ENCODE measurements around the gene IL3. TPM values are rescaled to one million over a fixed set of nuclear protein-coding genes. Genes with fewer than 3 reads are reported as not detected.

Gene IL3
- total and polyA plus RNA-seq, 2 experiments from 2014 or later: not detected

GRCh38 chr5:132095424-132095972 is 35.0 kb downstream of the IL3 start (continued):
- TF ChIP-seq, protein P1, sequence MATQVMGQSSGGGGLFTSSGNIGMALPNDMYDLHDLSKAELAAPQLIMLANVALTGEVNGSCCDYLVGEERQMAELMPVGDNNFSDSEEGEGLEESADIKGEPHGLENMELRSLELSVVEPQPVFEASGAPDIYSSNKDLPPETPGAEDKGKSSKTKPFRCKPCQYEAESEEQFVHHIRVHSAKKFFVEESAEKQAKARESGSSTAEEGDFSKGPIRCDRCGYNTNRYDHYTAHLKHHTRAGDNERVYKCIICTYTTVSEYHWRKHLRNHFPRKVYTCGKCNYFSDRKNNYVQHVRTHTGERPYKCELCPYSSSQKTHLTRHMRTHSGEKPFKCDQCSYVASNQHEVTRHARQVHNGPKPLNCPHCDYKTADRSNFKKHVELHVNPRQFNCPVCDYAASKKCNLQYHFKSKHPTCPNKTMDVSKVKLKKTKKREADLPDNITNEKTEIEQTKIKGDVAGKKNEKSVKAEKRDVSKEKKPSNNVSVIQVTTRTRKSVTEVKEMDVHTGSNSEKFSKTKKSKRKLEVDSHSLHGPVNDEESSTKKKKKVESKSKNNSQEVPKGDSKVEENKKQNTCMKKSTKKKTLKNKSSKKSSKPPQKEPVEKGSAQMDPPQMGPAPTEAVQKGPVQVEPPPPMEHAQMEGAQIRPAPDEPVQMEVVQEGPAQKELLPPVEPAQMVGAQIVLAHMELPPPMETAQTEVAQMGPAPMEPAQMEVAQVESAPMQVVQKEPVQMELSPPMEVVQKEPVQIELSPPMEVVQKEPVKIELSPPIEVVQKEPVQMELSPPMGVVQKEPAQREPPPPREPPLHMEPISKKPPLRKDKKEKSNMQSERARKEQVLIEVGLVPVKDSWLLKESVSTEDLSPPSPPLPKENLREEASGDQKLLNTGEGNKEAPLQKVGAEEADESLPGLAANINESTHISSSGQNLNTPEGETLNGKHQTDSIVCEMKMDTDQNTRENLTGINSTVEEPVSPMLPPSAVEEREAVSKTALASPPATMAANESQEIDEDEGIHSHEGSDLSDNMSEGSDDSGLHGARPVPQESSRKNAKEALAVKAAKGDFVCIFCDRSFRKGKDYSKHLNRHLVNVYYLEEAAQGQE (IDR thresholded peaks at IDR 0.05; ENCODE audit: unreplicated experiment): no peak
- TF ChIP-seq ZNF114 (CRISPR knock-in tag; IDR thresholded peaks at IDR 0.05): no peak

DNA sequence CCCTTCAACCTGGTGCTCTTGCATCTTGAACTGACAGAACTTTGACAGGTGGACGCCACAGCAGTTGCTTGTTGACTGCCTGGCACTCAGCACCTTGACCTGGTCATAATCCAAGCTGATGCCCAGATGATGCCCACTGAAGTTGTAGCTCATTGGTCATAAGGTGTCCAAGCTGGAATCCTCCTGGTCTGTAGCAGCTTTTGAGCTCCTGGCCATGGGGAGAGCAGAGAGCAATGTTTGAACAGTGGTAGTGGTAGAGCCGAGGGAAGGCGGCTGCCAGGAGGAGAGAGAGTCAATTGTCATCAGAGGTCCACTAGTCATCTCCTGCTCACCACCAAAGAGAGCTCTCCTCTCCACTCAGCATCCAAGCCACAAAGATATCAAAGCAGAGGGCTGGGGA is 36.4 kb downstream of the IL3 start:
- Mint-ChIP-seq H3K4me1 (no peaks in the 10 kb centered on the region; the same call in 2 of the 3 replicates), H3K27me3 (ENCODE audit: insufficient read depth, low read depth, poor library complexity) (peaks cover 1% of the 10 kb centered on the region), H3K36me3 (ENCODE audit: low read depth) (no peaks in the 10 kb centered on the region), H3K4me3 (no peak overlapping the region), H3K27ac (no peak overlapping the region), H3K9me3 (no peaks in the 10 kb centered on the region)
- H2AFZ ChIP-seq: no peak overlapping the region
- H3K79me2 ChIP-seq (replicated peaks; ENCODE audit: insufficient read depth): no peaks in the 10 kb centered on the region
- ATAC-seq (no peak), DNase-seq (ENCODE audit: low spot score) (no peak)
- H3K27me3 ChIP-seq (ENCODE audit: insufficient read depth): no peaks in the 10 kb centered on the region
- H3K4me1 ChIP-seq (ENCODE audit: insufficient read depth): no peaks in the 10 kb centered on the region
- TF ChIP-seq STAT1 (IDR thresholded peaks at IDR 0.05; ENCODE audit: unreplicated experiment) (no peak), CTCF (conservative IDR thresholded peaks at IDR 0.05; ENCODE audit: low read depth in 2 of 2) (no peak)
- H3K36me3 ChIP-seq (ENCODE audit: insufficient read depth): no peaks in the 10 kb centered on the region
- no peaks in the 10 kb centered on the region for H3F3A ChIP-seq (replicated peaks; ENCODE audit: low read depth)
- H3K4me2 ChIP-seq: no peak overlapping the region
- H4K20me1 ChIP-seq (replicated peaks; ENCODE audit: insufficient read depth): no peaks in the 10 kb centered on the region
- no peak overlapping the region for H3K4me3 ChIP-seq
- H3K27ac ChIP-seq (ENCODE audit: low read depth): no peak overlapping the region
- no peaks in the 10 kb centered on the region; the same call in 1 of the 2 replicates for H3K9me2 ChIP-seq (ENCODE audit: insufficient read depth)

DNA sequence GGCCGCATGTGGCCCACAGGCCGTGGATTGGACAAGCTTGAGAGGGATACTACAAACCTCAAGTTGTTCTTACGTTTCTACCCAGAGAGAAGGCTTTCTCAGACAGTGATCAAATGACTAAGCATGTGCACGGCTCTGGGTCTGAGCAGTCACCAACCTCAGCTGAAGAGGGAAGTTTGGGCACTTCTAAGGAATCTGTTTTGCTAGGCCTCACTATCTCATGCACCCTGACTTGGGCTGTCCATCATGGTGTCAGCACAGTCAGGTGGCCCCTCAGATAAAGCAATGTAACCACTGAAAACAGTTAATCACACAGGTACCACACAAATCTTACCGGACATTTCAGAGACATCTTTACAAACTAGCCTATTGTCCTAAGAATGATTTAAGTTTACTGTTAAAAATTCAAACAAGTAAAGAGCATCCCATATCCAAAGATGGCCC is 37.7 kb downstream of the IL3 start:
- Histone ChIP-seq H3K9me2 (ENCODE audit: insufficient read depth) (no peaks in the 10 kb centered on the region; the same call in 1 of the 2 replicates), H3K36me3 (ENCODE audit: insufficient read depth) (no peaks in the 10 kb centered on the region), H3K4me3 (no peak overlapping the region), H3K4me2 (no peak overlapping the region), H3F3A (replicated peaks; ENCODE audit: low read depth) (no peaks in the 10 kb centered on the region), H3K4me1 (ENCODE audit: insufficient read depth) (no peaks in the 10 kb centered on the region), H4K20me1 (replicated peaks; ENCODE audit: insufficient read depth) (no peaks in the 10 kb centered on the region), H3K79me2 (replicated peaks; ENCODE audit: insufficient read depth) (no peaks in the 10 kb centered on the region), H2AFZ (no peak overlapping the region), H3K27me3 (ENCODE audit: insufficient read depth) (no peaks in the 10 kb centered on the region), H3K27ac (ENCODE audit: low read depth) (no peak overlapping the region)
- Mint-ChIP-seq H3K9me3 (no peaks in the 10 kb centered on the region), H3K27ac (no peak overlapping the region), H3K4me1 (no peaks in the 10 kb centered on the region; the same call in 2 of the 3 replicates), H3K4me3 (no peak overlapping the region), H3K36me3 (ENCODE audit: low read depth) (no peaks in the 10 kb centered on the region), H3K27me3 (ENCODE audit: insufficient read depth, low read depth, poor library complexity) (peaks cover 1% of the 10 kb centered on the region)
- ATAC-seq (no peak), DNase-seq (ENCODE audit: low spot score) (no peak)
- TF ChIP-seq, protein P1 (IDR thresholded peaks at IDR 0.05; ENCODE audit: unreplicated experiment): no peak
- no peak for TF ChIP-seq ETS1 (IDR thresholded peaks at IDR 0.05)
- no peak for TF ChIP-seq CTCF (conservative IDR thresholded peaks at IDR 0.05; ENCODE audit: low read depth in 2 of 2)

Measured in GM23338 (cell line).